LNCaP clone FGC (cell line): ENCODE results near the gene CLNK.

Experiments
- DNase-seq: peaks from one replicate; pipeline ENCODE4 v3.0.0-alpha.2; 2011; ENCODE audit warnings: low read depth
- H3K4me3 ChIP-seq: 2 replicates; pipeline ENCODE4 v1.5.1; 2011; ENCODE audit warnings: mild to moderate bottlenecking, low read depth, low read length, control low read depth
- TF ChIP-seq, protein P1 (sequence below): IDR thresholded peaks from 2 replicates; pipeline ENCODE4 v1.5.1; 2012; ENCODE audit warnings: mild to moderate bottlenecking; ENCODE audit not compliant: control insufficient read depth, insufficient read depth; ENCODE audit errors: extremely low read depth

Gene CLNK

DNA sequence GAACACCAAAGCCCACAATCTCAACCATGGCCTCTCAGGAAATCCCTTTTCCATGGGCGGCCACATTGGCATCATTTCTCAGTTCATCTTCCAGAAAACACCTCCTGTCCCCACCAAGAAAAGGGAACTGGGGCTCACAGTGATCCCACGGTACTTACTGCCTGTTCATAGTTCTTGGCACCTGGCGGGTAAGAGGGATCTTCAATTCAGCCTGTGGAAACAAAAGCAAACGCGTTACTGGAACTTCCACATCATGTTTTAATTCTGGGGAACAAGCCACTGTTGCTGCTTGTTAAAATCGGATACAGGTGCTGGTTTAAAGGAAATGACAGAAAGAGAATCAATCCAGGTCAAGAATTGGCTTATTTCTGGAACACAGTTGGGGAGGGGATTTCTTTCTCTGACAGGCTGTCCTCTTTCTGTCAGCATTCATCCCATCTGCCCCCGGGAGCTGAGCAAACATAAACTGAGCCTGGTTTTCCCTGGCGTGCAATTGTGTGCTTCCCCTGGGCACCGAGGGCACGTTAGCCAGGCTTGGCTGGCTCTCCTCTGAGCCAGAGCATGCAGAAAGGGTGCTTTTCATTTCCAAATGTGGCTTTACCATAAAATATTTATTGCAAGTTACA lies 16.8 kb downstream of the CLNK start:
- TF ChIP-seq, protein P1, sequence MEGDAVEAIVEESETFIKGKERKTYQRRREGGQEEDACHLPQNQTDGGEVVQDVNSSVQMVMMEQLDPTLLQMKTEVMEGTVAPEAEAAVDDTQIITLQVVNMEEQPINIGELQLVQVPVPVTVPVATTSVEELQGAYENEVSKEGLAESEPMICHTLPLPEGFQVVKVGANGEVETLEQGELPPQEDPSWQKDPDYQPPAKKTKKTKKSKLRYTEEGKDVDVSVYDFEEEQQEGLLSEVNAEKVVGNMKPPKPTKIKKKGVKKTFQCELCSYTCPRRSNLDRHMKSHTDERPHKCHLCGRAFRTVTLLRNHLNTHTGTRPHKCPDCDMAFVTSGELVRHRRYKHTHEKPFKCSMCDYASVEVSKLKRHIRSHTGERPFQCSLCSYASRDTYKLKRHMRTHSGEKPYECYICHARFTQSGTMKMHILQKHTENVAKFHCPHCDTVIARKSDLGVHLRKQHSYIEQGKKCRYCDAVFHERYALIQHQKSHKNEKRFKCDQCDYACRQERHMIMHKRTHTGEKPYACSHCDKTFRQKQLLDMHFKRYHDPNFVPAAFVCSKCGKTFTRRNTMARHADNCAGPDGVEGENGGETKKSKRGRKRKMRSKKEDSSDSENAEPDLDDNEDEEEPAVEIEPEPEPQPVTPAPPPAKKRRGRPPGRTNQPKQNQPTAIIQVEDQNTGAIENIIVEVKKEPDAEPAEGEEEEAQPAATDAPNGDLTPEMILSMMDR = no peak
- no peak for DNase-seq
- no peak overlapping the region for H3K4me3 ChIP-seq

DNA sequence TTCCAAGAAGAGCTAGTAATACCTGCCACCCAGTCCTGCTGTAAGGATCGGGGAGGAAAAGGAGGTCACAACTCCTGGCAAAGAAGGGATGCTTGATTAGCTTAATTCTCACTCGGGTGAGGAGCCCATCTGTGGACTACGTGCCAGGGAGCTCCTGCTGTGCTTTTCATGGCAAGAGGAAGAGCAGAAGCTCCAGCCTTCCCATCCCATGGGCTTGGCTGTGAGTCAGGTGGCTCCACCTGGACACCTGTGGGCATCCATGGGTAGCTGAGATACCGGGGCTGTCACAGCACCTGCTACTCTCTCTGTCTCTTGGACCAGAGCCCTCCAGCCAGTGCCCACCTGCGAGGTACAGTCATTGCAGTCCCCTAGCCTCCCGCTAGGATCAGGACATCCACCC lies 18.0 kb downstream of the CLNK start:
- no peak for DNase-seq
- no peak overlapping the region for H3K4me3 ChIP-seq
- TF ChIP-seq, protein P1 = no peak

DNA sequence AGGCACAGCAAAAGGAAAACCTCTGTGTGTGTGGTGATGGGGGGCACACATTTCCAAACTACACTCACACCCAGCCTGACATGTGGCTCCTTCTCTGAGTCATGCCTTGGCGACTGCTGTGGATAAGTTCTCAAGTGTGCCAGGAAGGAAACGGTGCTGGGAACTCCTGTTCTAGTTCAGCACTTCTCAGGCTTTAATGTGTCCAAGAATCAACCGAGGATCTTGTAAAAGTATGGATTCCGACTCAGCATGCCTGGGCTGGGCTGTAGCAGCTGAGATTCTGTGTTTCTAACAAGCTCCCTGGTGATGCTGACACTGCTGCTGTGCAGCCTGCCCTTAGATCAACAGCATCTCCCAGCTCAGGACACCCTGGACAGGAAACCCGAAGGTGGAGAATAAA lies 20.2 kb downstream of the CLNK start:
- no peak overlapping the region for H3K4me3 ChIP-seq
- TF ChIP-seq, protein P1 = no peak
- peak; percentile 90 for DNase-seq

DNA sequence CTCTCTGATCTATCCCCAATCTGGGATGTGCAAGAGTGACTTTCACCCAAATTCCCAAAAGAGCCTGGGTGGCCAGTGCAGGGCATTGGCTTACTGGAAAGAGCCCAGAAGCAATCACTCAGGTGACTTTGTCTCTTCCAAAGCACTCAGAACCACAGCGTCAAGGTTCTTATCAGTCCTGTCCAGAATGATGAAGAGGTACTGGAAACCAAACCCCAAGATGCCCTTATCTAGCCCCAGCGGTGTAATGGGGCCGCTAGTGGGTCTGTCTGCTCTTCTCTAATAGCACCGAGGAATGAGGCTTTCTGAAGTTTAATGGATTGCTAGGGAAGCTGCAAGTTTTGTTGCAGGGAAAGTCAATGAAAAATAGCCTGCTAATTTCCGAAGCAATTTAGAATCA lies 21.6 kb downstream of the CLNK start:
- TF ChIP-seq, protein P1 = no peak
- H3K4me3 ChIP-seq = no peak overlapping the region
- no peak for DNase-seq

DNA sequence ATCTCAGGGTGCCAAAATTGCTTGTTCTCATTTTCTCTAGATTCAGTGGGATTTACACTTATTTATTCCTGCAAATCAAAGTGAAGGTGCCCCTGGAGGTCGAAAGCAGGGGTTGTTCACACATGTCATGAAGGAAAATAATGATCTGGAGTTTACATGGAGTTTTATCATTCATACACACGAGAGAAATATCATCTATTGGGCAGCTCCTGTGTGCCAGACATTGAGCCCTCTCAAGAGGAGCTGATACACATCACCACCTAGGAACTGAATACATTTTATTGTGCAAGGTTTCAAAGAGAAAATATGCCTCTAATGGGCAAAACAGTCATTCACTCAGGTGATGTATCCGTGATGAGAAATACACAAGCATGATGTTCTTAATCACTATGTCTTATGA lies 23.5 kb downstream of the CLNK start:
- H3K4me3 ChIP-seq = no peak overlapping the region
- DNase-seq = no peak
- TF ChIP-seq, protein P1 = no peak

DNA sequence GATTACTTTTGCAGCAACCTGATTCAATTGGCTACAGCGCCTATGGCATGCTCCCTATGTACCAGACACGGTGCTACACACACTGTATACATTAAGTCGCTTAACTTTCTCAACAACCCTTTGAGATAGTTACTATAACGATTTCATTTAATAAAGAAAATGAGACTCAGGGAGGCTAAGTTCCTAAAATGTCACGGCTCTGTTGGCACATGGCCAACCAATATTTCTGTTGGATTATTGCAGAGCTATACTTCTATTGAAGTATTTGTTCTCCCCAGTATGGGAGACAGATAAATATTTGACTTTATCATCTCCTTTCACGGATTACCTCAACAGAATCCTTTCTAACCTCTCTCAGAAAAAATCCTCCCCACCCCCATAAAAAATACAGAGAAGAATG lies 25.3 kb downstream of the CLNK start:
- TF ChIP-seq, protein P1 = no peak
- DNase-seq = no peak
- H3K4me3 ChIP-seq = no peak overlapping the region

DNA sequence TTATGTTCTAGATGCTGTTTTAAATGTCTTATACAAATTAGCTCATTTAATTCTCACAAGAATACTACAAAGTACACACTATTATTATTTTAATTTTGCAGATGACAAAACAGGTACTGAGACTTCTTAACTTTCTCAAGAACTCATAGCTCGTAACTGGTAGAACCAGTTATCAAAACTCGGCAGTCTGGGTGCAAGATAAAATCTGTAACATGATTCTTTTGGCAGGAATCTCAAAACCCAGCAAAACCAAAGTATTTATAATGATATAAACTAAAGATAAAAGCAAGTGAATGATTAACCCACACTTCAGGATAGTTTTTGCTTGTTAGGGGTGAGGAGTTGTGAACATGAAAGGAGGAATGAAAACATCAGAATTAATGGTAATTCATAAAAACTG lies 27.6 kb downstream of the CLNK start:
- DNase-seq = peak; percentile 95
- TF ChIP-seq, protein P1 = no peak
- peak overlapping the region; percentile 23; the same call in 1 of the 2 replicates for H3K4me3 ChIP-seq
